GM13976 (cell line): ENCODE measurements around the gene ABHD18.
"Not testable (repeated sequence)": the region's sequence is repeated elsewhere in the genome, so short reads cannot be mapped to it uniquely, and the experiment has no call there.

Experiments used
- DNase-seq: peaks from one replicate; pipeline ENCODE4 v3.0.0; 2012; ENCODE audit warnings: low spot score
- CTCF ChIP-seq: IDR thresholded peaks from 2 replicates; pipeline ENCODE4 v1.5.1; 2012; ENCODE audit warnings: borderline replicate concordance, mild to moderate bottlenecking; ENCODE audit not compliant: insufficient read depth; ENCODE audit errors: extremely low read depth, missing control alignments, control extremely low read depth
- in situ Hi-C: fragments of 300-500 bp; cut with MboI; formaldehyde crosslinking; loops from one replicate; pipeline ENCODE4 v1.12.0; 2022; ENCODE audit warnings: low sequenced_read_pairs, mixed read lengths, inconsistent platforms; ENCODE audit not compliant: unreplicated experiment

ABHD18 gene

GRCh38 chr4:127965062-127965802 lies at the start of gene ABHD18, which contains the start of gene MFSD8:
Gene ABHD18, plus strand, starts transcription at chr4:127965406. Its CDS starts 17,550 bp downstream, at chr4:127982956.
Gene MFSD8, minus strand, starts transcription at chr4:127965173. Its CDS starts 40 bp downstream, at chr4:127965133.
- in situ Hi-C loops, result no loop called here
- no peak for TF ChIP-seq CTCF
- DNase-seq, result peak; percentile 97

GRCh38 chr4:127916512-127916911 lies 48.7 kb upstream of the ABHD18 start:
- in situ Hi-C loops, result no loop called here
- no peak for TF ChIP-seq CTCF
- DNase-seq, result no peak

- no peak for DNase-seq
- TF ChIP-seq CTCF, result no peak
- in situ Hi-C loops, result no loop called here
Measured at GRCh38 chr4:127917151-127917550, 48.1 kb upstream of the ABHD18 start.

GRCh38 chr4:127920521-127920920 lies 44.7 kb upstream of the ABHD18 start:
- in situ Hi-C loops, result no loop called here
- TF ChIP-seq CTCF, result no peak
- no peak for DNase-seq

- in situ Hi-C loops, result no loop called here
- DNase-seq, result no peak
- TF ChIP-seq CTCF, result no peak
Measured at GRCh38 chr4:127922226-127922625, 43.0 kb upstream of the ABHD18 start.

- in situ Hi-C loops, DNase-seq: not testable (repeated sequence)
Measured at GRCh38 chr4:127925720-127926119, 39.5 kb upstream of the ABHD18 start.

- TF ChIP-seq CTCF, result no peak
- no peak for DNase-seq
- in situ Hi-C loops, result no loop called here
Measured at GRCh38 chr4:127930175-127930574, 35.0 kb upstream of the ABHD18 start.

- DNase-seq, in situ Hi-C loops: not testable (repeated sequence)
Measured at GRCh38 chr4:127931836-127932235, 33.4 kb upstream of the ABHD18 start.
